ENCODE data around the gene PCDH15.

PCDH15 gene

GRCh38 chr10:54259104-54259503, 541.9 kb downstream of the PCDH15 start:
- H3K36me3 ChIP-seq (ENCODE audit: insufficient read depth, low read length) = no peaks in the 10 kb centered on the region
- no peaks in the 10 kb centered on the region for H3K27me3 ChIP-seq (ENCODE audit: control insufficient read depth, insufficient read depth, low read length)
- H3K9me3 ChIP-seq (replicated peaks; ENCODE audit: low read length) = no peaks in the 10 kb centered on the region
- no peak overlapping the region for H3K4me2 ChIP-seq (ENCODE audit: low read length)
- no peak overlapping the region for H3K9ac ChIP-seq (ENCODE audit: low read depth, low read length)
- no peaks in the 10 kb centered on the region for H3K4me1 ChIP-seq (ENCODE audit: control insufficient read depth, insufficient read depth, low read length)
- no peak overlapping the region for H3K4me3 ChIP-seq (ENCODE audit: low read length)

GRCh38 chr10:54234832-54235231, 566.2 kb downstream of the PCDH15 start:
- Histone ChIP-seq H3K27me3 (ENCODE audit: control insufficient read depth, insufficient read depth, low read length) (no peaks in the 10 kb centered on the region), H3K9ac (ENCODE audit: low read depth, low read length) (no peak overlapping the region), H3K4me2 (ENCODE audit: low read length) (no peak overlapping the region), H3K9me3 (replicated peaks; ENCODE audit: low read length) (peaks cover 5% of the 10 kb centered on the region), H3K4me1 (ENCODE audit: control insufficient read depth, insufficient read depth, low read length) (no peaks in the 10 kb centered on the region), H3K4me3 (ENCODE audit: low read length) (no peak overlapping the region), H3K36me3 (ENCODE audit: insufficient read depth, low read length) (no peaks in the 10 kb centered on the region)

- H3K27me3 ChIP-seq (ENCODE audit: control insufficient read depth, insufficient read depth, low read length) = no peaks in the 10 kb centered on the region
- H3K9me3 ChIP-seq (replicated peaks; ENCODE audit: low read length) = peaks cover 6% of the 10 kb centered on the region
- no peaks in the 10 kb centered on the region for H3K4me1 ChIP-seq (ENCODE audit: control insufficient read depth, insufficient read depth, low read length)
- H3K9ac ChIP-seq (ENCODE audit: low read depth, low read length) = no peak overlapping the region
- no peak overlapping the region for H3K4me2 ChIP-seq (ENCODE audit: low read length)
- no peaks in the 10 kb centered on the region for H3K36me3 ChIP-seq (ENCODE audit: insufficient read depth, low read length)
- H3K4me3 ChIP-seq (ENCODE audit: low read length) = no peak overlapping the region
These were observed 597.6 kb downstream of the PCDH15 start for GRCh38 chr10:54203401-54203800.

GRCh38 chr10:54198051-54198450, 603.0 kb downstream of the PCDH15 start:
- Histone ChIP-seq H3K9me3 (replicated peaks; ENCODE audit: low read length) (peaks cover 3% of the 10 kb centered on the region), H3K36me3 (ENCODE audit: insufficient read depth, low read length) (no peaks in the 10 kb centered on the region), H3K27me3 (ENCODE audit: control insufficient read depth, insufficient read depth, low read length) (no peaks in the 10 kb centered on the region), H3K4me1 (ENCODE audit: control insufficient read depth, insufficient read depth, low read length) (no peaks in the 10 kb centered on the region), H3K4me3 (ENCODE audit: low read length) (no peak overlapping the region), H3K9ac (ENCODE audit: low read depth, low read length) (no peak overlapping the region), H3K4me2 (ENCODE audit: low read length) (no peak overlapping the region)

GRCh38 chr10:54194806-54195205, 606.2 kb downstream of the PCDH15 start:
- Histone ChIP-seq H3K36me3 (ENCODE audit: insufficient read depth, low read length) (no peaks in the 10 kb centered on the region), H3K4me3 (ENCODE audit: low read length) (no peak overlapping the region), H3K9ac (ENCODE audit: low read depth, low read length) (no peak overlapping the region), H3K9me3 (replicated peaks; ENCODE audit: low read length) (no peaks in the 10 kb centered on the region), H3K27me3 (ENCODE audit: control insufficient read depth, insufficient read depth, low read length) (no peaks in the 10 kb centered on the region), H3K4me2 (ENCODE audit: low read length) (no peak overlapping the region), H3K4me1 (ENCODE audit: control insufficient read depth, insufficient read depth, low read length) (no peaks in the 10 kb centered on the region)

- no peak overlapping the region for H3K4me2 ChIP-seq (ENCODE audit: low read length)
- H3K36me3 ChIP-seq (ENCODE audit: insufficient read depth, low read length) = no peaks in the 10 kb centered on the region
- no peak overlapping the region for H3K4me3 ChIP-seq (ENCODE audit: low read length)
- H3K4me1 ChIP-seq (ENCODE audit: control insufficient read depth, insufficient read depth, low read length) = no peaks in the 10 kb centered on the region
- H3K9me3 ChIP-seq (replicated peaks; ENCODE audit: low read length) = no peaks in the 10 kb centered on the region
- H3K9ac ChIP-seq (ENCODE audit: low read depth, low read length) = no peak overlapping the region
- H3K27me3 ChIP-seq (ENCODE audit: control insufficient read depth, insufficient read depth, low read length) = no peaks in the 10 kb centered on the region
These were observed 641.1 kb downstream of the PCDH15 start for GRCh38 chr10:54159924-54160323.

GRCh38 chr10:54148508-54148907, 652.5 kb downstream of the PCDH15 start:
- H3K9ac ChIP-seq (ENCODE audit: low read depth, low read length) = no peak overlapping the region
- no peaks in the 10 kb centered on the region for H3K4me1 ChIP-seq (ENCODE audit: control insufficient read depth, insufficient read depth, low read length)
- no peaks in the 10 kb centered on the region for H3K27me3 ChIP-seq (ENCODE audit: control insufficient read depth, insufficient read depth, low read length)
- H3K36me3 ChIP-seq (ENCODE audit: insufficient read depth, low read length) = no peaks in the 10 kb centered on the region
- no peak overlapping the region for H3K4me3 ChIP-seq (ENCODE audit: low read length)
- no peaks in the 10 kb centered on the region for H3K9me3 ChIP-seq (replicated peaks; ENCODE audit: low read length)
- H3K4me2 ChIP-seq (ENCODE audit: low read length) = no peak overlapping the region

GRCh38 chr10:54139819-54140428, 661.1 kb downstream of the PCDH15 start:
- Histone ChIP-seq H3K4me3 (ENCODE audit: low read length) (no peak overlapping the region), H3K27me3 (ENCODE audit: control insufficient read depth, insufficient read depth, low read length) (no peaks in the 10 kb centered on the region), H3K9ac (ENCODE audit: low read depth, low read length) (no peak overlapping the region), H3K9me3 (replicated peaks; ENCODE audit: low read length) (peaks cover 2% of the 10 kb centered on the region), H3K4me1 (ENCODE audit: control insufficient read depth, insufficient read depth, low read length) (no peaks in the 10 kb centered on the region), H3K36me3 (ENCODE audit: insufficient read depth, low read length) (no peaks in the 10 kb centered on the region), H3K4me2 (ENCODE audit: low read length) (no peak overlapping the region)

GRCh38 chr10:54137396-54137795, 663.6 kb downstream of the PCDH15 start:
- Histone ChIP-seq H3K27me3 (ENCODE audit: control insufficient read depth, insufficient read depth, low read length) (no peaks in the 10 kb centered on the region), H3K9ac (ENCODE audit: low read depth, low read length) (no peak overlapping the region), H3K9me3 (replicated peaks; ENCODE audit: low read length) (peaks cover 2% of the 10 kb centered on the region), H3K4me3 (ENCODE audit: low read length) (no peak overlapping the region), H3K36me3 (ENCODE audit: insufficient read depth, low read length) (no peaks in the 10 kb centered on the region), H3K4me1 (ENCODE audit: control insufficient read depth, insufficient read depth, low read length) (no peaks in the 10 kb centered on the region), H3K4me2 (ENCODE audit: low read length) (no peak overlapping the region)

GRCh38 chr10:54133203-54133602, 667.8 kb downstream of the PCDH15 start:
- H3K27me3 ChIP-seq (ENCODE audit: control insufficient read depth, insufficient read depth, low read length) = no peaks in the 10 kb centered on the region
- no peaks in the 10 kb centered on the region for H3K36me3 ChIP-seq (ENCODE audit: insufficient read depth, low read length)
- H3K4me2 ChIP-seq (ENCODE audit: low read length) = no peak overlapping the region
- no peaks in the 10 kb centered on the region for H3K4me1 ChIP-seq (ENCODE audit: control insufficient read depth, insufficient read depth, low read length)
- H3K9ac ChIP-seq (ENCODE audit: low read depth, low read length) = no peak overlapping the region
- H3K9me3 ChIP-seq (replicated peaks; ENCODE audit: low read length) = peaks cover 2% of the 10 kb centered on the region
- H3K4me3 ChIP-seq (ENCODE audit: low read length) = no peak overlapping the region

- Histone ChIP-seq H3K4me3 (ENCODE audit: low read length) (no peak overlapping the region), H3K27me3 (ENCODE audit: control insufficient read depth, insufficient read depth, low read length) (no peaks in the 10 kb centered on the region), H3K4me2 (ENCODE audit: low read length) (no peak overlapping the region), H3K9me3 (replicated peaks; ENCODE audit: low read length) (peaks cover 2% of the 10 kb centered on the region), H3K9ac (ENCODE audit: low read depth, low read length) (no peak overlapping the region), H3K36me3 (ENCODE audit: insufficient read depth, low read length) (no peaks in the 10 kb centered on the region), H3K4me1 (ENCODE audit: control insufficient read depth, insufficient read depth, low read length) (no peaks in the 10 kb centered on the region)
These were observed 669.2 kb downstream of the PCDH15 start for GRCh38 chr10:54131833-54132232.

GRCh38 chr10:54130394-54130793, 670.6 kb downstream of the PCDH15 start:
- Histone ChIP-seq H3K4me2 (ENCODE audit: low read length) (no peak overlapping the region), H3K9me3 (replicated peaks; ENCODE audit: low read length) (peaks cover 2% of the 10 kb centered on the region), H3K4me1 (ENCODE audit: control insufficient read depth, insufficient read depth, low read length) (no peaks in the 10 kb centered on the region), H3K36me3 (ENCODE audit: insufficient read depth, low read length) (no peaks in the 10 kb centered on the region), H3K9ac (ENCODE audit: low read depth, low read length) (no peak overlapping the region), H3K4me3 (ENCODE audit: low read length) (no peak overlapping the region), H3K27me3 (ENCODE audit: control insufficient read depth, insufficient read depth, low read length) (no peaks in the 10 kb centered on the region)

All from skeletal muscle satellite cell (primary cell).